Stimulated activated CD4-positive, alpha-beta T cell treated with anti-CD3 and anti-CD28 coated beads, Interleukin-1b, Interleukin-23, amount 100 ng/mL, for 24 hours (primary cell): Measurements from ENCODE around the gene EFCAB12.
"Not testable (repeated sequence)": the region's sequence is repeated elsewhere in the genome, so short reads cannot be mapped to it uniquely, and the experiment has no call there.

Experiments
- DNase-seq, 4 experiments: peaks; one replicate each; pipeline ENCODE4 v3.0.0-alpha.2; 2020; ENCODE audit warnings: low read depth in 4 of 4, low spot score in 1 of 4

Gene EFCAB12

DNA sequence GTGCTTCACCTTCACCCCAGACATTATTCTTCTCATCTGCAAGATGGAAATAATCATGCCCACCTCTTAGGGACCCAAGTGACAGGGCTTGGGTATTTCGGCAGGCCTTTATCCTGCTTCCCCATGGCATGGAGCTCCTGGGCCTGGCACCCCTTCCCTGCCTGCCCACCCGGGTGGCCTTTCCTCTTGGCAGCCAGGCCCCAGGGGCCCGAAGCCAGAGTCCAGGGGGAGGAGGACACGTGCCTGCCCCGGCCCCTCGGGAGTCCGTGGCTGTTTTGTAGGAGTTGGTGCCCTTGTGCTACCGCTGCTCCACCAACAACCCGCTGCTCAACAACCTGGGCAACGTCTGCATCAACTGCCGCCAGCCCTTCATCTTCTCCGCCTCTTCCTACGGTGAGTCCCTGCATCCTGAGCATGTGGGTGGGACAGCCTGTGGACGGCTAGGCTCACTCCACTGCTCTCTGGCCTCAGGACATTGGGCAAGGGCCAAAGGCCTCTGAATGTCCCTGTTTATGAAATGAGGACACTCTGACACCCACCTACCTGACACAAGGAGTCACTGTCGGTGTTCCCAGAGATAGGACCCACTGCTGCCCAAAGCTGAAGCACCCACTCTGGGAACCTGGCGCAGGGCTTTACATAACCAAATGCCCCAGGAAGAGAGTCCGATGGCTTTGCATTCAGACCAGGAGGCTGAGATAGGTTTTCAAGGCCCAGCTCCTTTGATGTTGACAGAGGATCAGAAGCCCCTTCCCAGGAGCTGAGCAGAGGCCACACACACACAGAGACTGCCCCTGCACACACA is 34.5 kb downstream of the EFCAB12 start:
- DNase-seq: not testable (repeated sequence)

DNA sequence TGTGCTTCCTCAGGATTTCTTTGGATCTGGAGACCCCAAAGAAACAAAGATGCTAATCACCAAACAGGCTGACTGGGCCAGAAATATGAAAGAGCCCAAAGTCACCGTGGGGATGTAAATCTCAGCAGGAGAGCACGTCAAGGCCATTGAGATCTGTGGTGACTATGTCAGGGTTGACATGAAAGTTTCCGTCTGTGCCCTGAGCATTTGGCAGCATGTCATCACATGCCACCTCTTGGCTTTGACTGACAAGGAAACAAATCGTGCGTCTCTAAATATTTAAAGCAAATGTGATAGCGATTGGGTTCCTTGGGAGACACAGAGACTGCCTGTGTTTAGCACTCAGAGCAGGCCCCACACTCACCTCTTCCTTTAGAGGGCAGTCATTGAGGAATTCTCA is 35.2 kb downstream of the EFCAB12 start:
- no peak for DNase-seq

DNA sequence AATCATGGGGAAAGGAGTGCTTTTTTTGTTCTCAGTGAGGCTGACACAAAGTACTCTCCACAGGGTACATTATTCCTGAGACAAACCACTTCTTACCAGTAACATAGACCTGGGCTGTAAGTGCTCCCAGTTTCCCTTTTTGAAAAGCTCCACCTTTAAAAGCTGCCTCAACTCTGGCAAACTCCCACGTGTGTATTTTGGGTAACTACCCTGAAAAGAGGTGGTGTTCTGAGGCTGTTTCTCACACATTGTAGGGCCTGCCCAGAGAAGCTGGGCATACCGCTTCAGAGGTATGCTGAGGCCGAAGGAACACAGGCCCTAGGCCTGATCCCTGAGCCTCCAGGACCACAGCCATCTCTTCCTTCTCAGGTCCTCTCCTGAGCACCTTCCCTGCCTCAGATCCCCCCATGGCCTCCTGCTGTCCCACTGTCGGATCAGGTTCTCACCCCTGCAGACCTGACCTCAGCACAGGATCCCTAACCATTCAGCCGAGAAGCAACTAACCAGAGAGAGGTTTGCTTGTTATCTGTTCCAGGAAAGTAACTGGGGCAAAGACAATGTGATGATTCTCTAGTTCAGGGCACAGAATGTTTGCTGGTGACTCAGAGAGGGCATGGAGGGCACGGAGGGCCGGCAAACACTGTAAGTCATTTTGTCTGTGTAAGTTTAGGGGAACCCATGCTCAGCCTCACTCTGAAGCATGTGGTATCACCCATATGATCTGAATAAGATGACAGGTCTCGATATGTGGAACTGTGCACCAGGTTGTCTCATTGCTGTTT is 36.1 kb downstream of the EFCAB12 start:
- not testable (repeated sequence) for DNase-seq

DNA sequence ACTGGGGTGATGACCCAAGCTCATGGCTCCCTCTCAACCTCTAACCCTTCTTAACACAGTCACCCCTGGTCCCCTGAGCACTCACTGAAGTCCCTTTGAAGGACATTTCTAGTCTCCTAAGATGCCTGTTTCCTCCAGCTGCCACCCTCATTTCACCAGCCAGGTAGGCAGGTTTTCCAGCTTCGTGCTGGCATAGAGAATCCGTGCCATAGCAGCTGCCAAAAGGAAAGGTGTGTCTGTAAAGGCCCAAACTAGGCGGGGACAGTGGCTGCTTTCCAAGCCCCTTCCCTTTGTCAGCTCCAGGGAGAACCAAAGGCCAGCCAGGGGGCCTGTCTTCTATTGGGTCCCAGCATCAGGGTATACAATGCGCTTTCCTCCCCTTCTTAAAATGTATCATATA is 36.9 kb downstream of the EFCAB12 start:
- not testable (repeated sequence) for DNase-seq

DNA sequence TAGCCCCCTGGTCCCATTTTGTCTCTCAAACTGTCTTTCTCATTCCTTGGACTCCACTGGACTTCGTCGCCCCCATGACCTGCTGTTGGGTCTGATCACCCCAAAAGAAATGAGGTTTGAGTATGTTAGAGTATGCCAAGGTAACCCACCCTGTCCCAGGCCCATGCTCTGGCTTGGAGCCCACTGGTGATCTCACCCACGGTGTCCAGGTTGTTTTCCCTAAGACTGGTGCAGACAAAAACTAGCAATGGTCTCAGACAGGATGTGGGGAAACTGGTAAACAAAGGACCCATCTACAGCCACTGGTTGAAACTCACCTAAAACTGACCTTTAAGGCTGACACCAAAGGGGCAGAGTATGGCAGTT is 38.9 kb downstream of the EFCAB12 start:
- DNase-seq: no peak

DNA sequence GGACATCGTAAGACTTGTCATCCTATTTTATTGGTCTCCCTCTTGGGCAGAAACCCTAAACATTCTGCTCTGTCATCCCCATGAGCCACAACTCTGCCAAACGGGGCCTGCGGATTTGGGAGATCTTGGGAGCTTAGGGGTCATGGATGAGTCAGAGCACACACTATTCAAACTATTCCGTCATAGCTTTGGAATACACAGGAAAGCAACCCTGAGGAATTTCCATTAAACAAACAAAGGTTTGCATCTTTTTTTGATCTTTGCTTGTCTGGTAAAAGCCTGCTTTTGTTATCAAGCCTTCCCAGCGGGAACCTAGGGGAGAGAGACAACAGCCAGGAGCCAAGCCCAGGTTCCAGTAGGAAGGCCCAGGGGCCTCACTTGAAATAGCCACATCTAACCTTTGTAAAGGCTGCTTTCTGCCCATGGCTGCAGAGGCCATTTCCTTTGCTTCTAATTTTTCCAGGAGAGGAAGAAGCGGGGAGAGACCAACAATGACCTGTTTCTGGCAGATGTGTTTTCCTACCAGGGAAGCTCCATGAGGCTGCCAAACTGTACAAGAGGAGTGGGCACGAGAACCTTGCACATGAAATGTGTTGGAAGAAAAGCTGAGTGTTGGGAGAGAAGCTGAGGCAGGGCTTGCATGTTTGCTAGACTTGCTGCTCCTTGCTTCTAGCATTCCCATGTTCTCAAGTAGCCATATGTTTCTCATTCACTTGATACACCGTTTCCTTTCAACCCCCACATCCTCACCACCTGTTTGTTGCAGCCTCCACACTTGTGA is 39.5 kb downstream of the EFCAB12 start:
- DNase-seq: not testable (repeated sequence)

DNA sequence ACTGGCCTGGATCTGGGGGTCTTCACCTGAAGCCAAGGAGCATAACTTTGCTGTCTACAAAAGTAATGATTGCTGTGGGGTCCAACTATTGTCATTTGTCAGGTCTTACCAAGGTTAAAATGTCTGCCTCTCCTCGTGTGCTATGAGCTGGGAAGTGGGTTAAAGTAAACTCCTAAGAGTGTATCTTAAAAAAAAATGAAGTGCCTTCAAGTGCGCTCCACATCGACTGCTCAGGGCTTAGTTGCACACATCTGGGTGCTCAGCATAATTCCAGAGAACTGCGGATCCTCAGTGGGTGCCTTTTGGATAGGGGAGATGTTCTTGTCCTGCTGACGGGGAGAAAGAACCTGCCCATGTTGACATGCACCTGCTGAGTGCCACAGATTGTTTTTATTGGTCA is 40.9 kb downstream of the EFCAB12 start:
- DNase-seq: no peak

DNA sequence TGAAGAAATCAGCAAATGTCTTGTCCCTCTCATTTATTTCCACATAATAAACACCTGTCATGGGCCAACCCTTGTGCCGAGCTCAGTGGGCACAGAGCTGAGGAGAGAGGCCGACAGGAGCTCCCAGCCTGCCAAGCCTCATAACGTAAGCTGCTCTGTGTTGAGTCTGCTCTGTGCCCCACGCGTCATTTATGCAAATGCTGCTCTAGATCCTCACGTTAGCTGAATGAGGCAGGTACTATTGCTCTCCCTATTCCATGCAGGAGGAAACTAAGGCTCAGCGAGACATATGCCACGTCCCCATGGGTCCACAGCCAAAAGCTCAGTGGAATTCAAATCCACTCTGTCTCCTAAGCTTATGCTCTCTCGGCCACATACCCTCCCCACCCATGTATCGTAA is 41.5 kb downstream of the EFCAB12 start:
- no peak for DNase-seq

DNA sequence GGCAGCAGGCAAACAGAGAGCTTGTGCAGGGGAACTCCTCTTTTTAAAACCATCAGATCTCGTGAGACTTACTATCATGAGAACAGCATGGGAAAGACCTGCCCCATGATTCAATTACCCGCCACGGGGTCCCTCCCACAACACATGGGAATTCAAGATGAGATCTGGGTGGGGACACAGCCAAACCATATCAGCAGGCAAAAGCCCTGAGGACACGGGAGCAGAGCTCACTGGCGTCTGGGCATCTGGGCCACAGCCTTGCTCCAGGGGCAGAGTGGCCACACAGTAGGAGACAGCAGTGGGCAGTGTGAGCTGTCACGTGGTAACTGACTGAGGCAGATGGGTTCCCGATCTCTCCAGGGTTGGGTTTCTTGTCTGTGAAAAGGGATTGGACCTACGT is 42.9 kb downstream of the EFCAB12 start:
- DNase-seq: not testable (repeated sequence)

DNA sequence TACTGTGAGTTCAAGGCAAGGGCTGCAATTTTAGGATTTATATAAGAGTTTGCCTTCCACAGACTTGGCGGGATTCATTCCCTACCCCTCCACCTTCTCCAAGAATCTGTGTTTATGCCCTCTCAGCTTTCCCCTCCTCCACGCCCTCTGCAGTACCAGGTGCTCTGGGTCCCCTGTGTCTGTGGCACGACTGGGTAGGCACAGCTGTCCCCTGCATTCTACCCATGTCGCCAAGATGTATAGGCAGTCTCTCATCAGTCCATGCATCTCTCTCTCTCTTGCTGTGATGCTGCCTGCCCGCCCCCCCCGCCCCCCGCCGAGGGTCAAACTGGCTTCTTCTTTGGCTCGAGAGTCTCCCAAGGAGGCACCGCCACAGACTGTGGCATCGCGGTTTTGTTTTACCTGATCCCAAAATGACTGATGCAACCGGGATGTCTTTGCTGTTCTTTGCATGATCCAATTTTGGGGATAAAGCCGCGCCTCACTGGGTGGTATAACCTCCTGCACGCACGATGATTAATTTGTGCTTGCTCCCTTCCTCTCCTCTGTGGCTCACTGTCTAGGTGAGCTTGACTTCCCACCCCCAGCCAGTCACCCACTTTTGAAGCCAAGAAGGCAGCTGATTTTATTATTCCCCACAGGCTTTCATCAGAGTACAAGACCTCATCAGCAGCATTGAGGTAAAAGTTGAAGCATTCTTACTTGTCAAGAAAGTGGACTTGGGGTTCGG is 43.7 kb downstream of the EFCAB12 start:
- DNase-seq: no peak

DNA sequence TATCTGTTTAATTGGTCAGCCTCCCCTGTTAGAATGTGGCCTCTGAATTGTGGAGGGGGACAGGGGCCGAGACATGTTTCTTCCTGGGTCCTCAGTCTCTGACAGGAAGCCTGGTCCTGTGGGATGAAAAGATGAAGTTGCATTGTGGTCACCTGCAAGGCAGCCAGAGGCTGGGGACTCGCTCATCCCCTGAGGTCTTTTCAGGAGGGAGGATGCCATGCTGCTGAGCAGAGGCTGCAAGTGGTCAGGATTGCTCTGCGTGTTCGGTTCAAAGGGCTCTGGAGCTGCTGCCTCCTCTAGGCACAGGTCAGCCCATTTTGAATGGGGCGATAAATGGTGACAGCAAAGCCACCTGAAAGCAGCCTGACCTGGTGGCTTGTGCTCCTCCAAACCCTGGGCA is 44.3 kb downstream of the EFCAB12 start:
- not testable (repeated sequence) for DNase-seq

DNA sequence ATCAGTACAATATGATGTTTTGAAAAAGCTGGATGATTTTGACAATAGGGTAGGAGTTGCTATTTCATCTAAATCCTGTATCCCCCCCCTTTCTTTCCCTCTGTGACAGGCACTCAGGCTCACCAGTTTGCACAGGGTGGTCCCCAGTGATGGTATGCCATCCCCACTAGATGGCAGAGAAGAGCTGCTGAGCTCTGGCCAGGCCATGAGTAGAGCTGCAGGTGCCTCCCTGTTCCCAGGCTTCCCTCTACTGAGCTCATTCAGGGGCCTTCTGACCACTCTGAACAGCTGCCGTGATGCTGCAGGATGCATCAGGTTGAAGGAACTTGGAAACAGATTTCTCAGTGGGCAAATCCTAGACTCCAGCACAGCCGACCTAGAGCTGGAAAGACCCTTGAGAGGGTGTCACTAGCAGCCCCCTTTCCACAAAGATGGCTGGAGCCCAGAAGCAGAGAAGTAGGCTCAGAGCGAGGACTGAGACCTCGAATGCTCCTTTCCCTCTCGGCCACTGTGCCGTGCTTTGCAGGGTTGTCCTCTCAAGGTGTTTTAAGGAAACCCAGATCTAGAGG is 45.1 kb downstream of the EFCAB12 start:
- peak in 1 of 4 experiments; percentile 28 for DNase-seq

DNA sequence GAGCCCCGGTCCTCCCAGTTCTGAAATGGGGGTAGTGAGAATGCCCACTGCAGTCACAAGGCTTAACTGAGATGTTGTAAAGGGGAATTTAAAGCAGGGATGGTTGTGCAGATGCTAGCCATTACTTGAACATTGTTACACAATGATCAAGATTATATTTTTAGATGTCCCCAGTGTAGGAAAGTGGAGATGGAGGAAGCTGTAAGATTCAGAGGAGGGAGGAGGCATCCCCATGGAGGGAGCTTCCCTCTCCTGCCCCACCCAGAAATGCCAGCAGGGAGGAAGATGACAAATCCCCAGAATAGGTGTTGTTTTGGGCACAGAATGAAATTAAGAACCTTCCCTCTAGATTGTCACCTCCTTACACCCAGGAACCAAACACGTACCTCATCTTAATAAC is 46.1 kb downstream of the EFCAB12 start:
- DNase-seq: no peak

DNA sequence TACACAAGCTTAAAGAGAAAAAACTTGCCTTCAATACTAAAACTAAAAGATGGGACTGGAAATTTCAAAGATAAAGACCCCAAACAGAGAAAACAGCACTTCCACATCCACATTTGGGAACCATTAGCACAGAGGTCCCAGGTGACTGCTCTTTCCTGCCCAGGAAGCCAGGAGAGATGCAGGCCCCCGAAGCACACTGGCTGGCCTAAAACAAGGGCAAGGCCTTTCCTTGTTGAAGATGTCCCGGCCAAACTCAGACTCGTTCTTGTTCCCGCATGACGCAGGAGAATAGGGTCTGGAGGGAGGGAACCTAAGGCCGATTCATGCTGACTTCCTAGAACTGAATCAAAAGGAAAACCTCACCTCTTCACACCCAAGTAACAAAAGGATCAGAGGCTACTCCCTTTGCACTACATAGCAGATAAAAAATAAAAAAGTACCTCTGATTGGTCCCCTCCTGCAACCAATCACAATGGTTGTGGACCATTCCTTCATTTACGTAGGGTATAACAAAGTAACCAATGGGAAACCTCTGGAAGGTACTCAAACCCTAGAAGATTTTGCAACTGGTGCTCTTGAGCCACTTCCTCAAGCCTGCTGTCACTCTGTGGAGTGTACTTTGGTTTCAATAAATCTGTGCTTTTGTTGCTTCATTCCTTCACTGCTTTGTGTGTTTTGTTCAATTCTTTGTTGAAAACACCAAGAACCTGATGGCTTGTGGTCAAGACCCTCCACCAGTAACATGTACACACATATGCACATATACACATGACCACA is 48.7 kb downstream of the EFCAB12 start:
- no peak for DNase-seq

DNA sequence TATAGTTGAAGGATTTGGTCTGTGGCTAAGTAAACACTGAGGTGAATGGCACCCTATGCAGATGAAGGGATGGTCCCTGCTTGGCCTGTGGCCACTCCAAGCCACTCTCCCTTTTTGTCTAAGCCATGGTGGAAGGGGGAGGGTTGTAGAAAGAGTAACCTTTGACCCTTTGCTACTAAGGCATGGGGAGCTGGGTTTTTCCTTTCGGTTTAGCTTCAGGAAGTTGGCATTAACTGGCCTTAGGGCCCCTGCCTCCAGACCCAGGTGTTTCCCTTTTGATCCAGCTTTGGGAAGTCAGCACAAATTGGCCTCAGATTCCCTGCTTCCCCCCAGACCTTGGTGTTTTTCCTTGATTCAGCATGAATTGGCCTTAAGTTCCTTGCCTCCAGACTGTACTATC is 49.5 kb downstream of the EFCAB12 start:
- DNase-seq: no peak

DNA sequence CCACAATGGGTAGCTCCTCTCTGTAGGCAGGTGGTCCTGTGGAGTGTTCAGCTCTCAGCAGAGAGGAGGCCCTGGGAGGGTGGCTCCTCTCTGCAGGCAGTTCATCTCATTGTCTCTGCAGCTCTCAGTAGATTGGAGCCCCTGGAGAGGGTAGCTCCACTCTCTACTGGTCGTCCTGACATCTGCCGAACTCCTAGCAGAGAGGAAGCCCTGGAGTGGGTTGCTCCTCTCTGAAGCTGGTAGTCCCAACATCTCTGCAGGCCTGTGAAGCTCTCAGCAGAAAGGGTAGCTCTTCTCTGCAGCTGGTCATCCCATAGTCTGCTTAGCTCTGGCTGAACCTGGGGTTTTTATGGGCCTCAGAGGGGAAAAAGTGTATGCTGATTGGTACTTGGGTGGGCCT is 50.8 kb downstream of the EFCAB12 start:
- no peak for DNase-seq

DNA sequence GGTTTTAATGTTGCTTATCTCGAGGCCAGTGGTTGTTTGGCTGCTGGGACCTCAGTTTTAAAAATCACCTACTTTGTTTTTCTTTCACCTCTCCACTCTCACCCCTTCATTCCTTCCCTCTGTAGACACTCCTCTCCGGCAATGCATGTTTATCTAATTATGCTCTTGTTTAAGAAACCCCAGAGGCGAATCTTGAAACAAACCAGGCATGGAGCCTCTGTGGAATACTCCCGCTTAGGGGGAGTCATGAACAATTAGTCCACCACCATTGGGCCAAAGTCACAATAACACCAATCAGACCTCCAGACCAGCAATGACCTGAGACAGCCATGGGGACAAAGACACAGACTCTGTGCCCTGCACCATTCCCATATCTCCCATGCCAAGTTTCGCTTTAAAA is 53.3 kb downstream of the EFCAB12 start:
- DNase-seq: no peak

DNA sequence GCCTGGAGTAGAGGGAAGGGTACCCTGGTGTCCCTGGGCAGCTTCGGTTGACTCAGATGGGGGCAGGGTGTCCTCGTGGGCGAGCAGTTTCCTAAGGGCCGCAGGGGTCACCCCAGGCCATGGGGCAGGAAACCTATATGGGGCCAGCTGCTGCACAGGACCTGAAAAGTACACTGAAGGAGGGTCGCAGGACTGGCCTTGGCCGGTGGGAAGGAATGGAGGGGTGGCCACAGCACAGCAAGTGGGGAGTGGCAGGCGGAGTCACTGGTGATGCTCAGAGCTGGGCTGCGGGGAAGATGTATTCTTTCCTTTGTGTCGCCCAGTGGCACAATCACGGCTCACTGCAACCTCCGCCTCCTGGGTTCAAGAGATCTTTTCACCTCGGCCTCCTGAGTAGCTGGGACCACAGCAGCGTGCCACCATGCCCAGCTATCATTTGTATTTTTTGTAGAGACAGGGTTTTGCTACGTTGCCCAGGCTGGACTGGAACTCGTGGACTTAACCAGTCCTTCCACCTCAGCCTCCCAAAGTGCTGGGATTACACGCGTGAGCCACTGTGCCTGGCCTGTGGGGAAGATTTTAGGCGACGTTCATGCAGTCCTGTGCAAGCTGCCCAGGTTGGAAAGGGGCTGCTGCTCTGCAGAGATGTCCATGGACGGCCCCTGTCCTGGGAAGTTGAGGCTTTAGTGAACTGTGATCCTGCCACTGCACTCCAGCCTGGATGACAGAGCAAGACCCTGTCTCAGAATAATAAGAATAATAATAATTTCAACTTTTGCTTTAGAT is 57.2 kb downstream of the EFCAB12 start:
- DNase-seq: no peak

DNA sequence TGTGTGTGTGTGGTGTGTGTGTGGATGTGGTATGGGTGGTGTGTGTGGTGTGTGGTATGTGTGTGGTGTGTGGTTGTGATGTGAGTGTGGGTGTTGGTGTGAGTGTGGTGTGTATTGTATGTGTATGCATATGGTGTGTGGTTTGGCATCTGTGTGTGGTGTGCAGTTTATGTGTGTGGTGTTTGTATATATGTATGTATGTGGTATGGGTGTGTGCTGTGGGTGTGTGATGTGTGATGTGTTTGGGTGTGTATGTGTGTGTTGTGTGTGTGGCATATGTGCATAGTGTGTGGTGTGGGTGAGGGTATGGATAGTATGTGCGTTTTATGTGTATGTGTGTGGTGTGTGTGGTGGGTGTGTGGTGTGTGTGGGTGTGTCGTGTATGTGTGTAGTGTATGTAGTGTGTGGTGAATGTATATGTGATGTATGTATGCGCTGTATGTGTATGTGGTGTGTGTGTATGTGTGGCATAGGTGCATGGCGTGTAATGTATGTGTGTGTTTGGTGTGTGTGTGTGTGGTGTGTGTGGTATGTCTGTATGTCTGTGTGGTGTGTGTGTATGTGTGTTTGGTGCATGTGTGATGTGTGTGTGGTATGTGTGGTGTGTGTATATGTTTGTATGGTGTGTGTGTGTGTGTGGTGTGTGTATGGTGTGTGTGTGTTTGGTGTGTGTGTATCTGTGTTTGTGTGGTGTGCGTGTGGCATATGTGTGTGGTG is 58.0 kb downstream of the EFCAB12 start:
- no peak for DNase-seq
